T-helper 22 cell (primary cell): ENCODE data around the gene HOXB9.

Experiments used
- DNase-seq: peaks from one replicate; pipeline ENCODE4 v3.0.0-alpha.2; 2020; ENCODE audit warnings: low read depth

HOXB9 gene

GRCh38 chr17:48610282-48611211, 15.6 kb downstream of the HOXB9 start, which contains the start of gene HOXB7:
TSS of gene HOXB7 (minus strand) at chr17:48611017. CDS start at chr17:48610918, 99 bp downstream.
- peak; percentile 48 for DNase-seq

- no peak for DNase-seq
Measured at GRCh38 chr17:48609759-48610281, 16.3 kb downstream of the HOXB9 start.

- DNase-seq = no peak
Measured at GRCh38 chr17:48609033-48609432, 17.1 kb downstream of the HOXB9 start.

GRCh38 chr17:48608494-48608834, 17.7 kb downstream of the HOXB9 start:
- DNase-seq = no peak

GRCh38 chr17:48606892-48607614, 19.1 kb downstream of the HOXB9 start:
- no peak for DNase-seq

- DNase-seq = no peak
Measured at GRCh38 chr17:48605991-48606891, 19.9 kb downstream of the HOXB9 start.

- DNase-seq = no peak
Measured at GRCh38 chr17:48605409-48605919, 20.7 kb downstream of the HOXB9 start.

- no peak for DNase-seq
Measured at GRCh38 chr17:48604770-48605329, 21.3 kb downstream of the HOXB9 start, which contains the start of gene HOXB6. TSS of gene HOXB6 (minus strand) at chr17:48604986. CDS start at chr17:48598150, 6,836 bp downstream.

- no peak for DNase-seq
Measured at GRCh38 chr17:48603959-48604769, 22.0 kb downstream of the HOXB9 start.

GRCh38 chr17:48601539-48602425, 24.4 kb downstream of the HOXB9 start:
- DNase-seq = no peak

- DNase-seq = no peak
Measured at GRCh38 chr17:48601207-48601538, 25.0 kb downstream of the HOXB9 start.

- DNase-seq = no peak
Measured at GRCh38 chr17:48600244-48601098, 25.7 kb downstream of the HOXB9 start.

- no peak for DNase-seq
Measured at GRCh38 chr17:48599354-48599753, 26.8 kb downstream of the HOXB9 start.

GRCh38 chr17:48598736-48599135, 27.4 kb downstream of the HOXB9 start:
- DNase-seq = no peak

- DNase-seq = no peak
Measured at GRCh38 chr17:48597778-48598631, 28.2 kb downstream of the HOXB9 start.

GRCh38 chr17:48597528-48597777, 28.7 kb downstream of the HOXB9 start:
- no peak for DNase-seq

- DNase-seq = no peak
Measured at GRCh38 chr17:48596735-48597527, 29.2 kb downstream of the HOXB9 start.
